Stimulated activated CD8-positive, alpha-beta memory T cell treated with anti-CD3 and anti-CD28 coated beads, Interleukin-2, amount 100 ng/mL, for 48 hours (primary cell): Measurements from ENCODE around the gene MMP24.
A peak's percentile ranks its signal among the peaks of the same experiment; 100 is the strongest.
"Not testable (repeated sequence)": the region's sequence is repeated elsewhere in the genome, so short reads cannot be mapped to it uniquely, and the experiment has no call there.

Source experiments
- DNase-seq, 2 donors: peaks; one replicate each; pipeline ENCODE4 v3.0.0-alpha.2; 2020; ENCODE audit warnings: low read depth in 2 of 2

Gene MMP24

GRCh38 chr20:35257175-35257909, 30.9 kb downstream of the MMP24 start:
- DNase-seq, result no peak

- DNase-seq, result no peak
Observed at GRCh38 chr20:35260426-35260825, 33.9 kb downstream of the MMP24 start.

GRCh38 chr20:35262321-35262720, 35.8 kb downstream of the MMP24 start:
- DNase-seq, result not testable (repeated sequence)

GRCh38 chr20:35262731-35263531, 36.4 kb downstream of the MMP24 start:
- not testable (repeated sequence) for DNase-seq

- DNase-seq, result no peak
Observed at GRCh38 chr20:35263532-35264341, 37.2 kb downstream of the MMP24 start.

GRCh38 chr20:35264755-35265154, 38.3 kb downstream of the MMP24 start:
- DNase-seq, result no peak

- DNase-seq, result no peak
Observed at GRCh38 chr20:35267092-35267491, 40.6 kb downstream of the MMP24 start.

- DNase-seq, result peak; percentile 20 to 42
Observed at GRCh38 chr20:35269055-35269781, 42.7 kb downstream of the MMP24 start.

GRCh38 chr20:35270021-35270902, 43.8 kb downstream of the MMP24 start:
- DNase-seq, result no peak

- no peak for DNase-seq
Observed at GRCh38 chr20:35271073-35271882, 44.8 kb downstream of the MMP24 start.

GRCh38 chr20:35271904-35272303, 45.4 kb downstream of the MMP24 start:
- DNase-seq, result no peak

- DNase-seq, result no peak
Observed at GRCh38 chr20:35273449-35274171, 47.1 kb downstream of the MMP24 start.

- DNase-seq, result no peak
Observed at GRCh38 chr20:35274172-35275092, 47.9 kb downstream of the MMP24 start.

GRCh38 chr20:35275741-35276251, 49.3 kb downstream of the MMP24 start:
- no peak for DNase-seq

GRCh38 chr20:35276408-35276807, 49.9 kb downstream of the MMP24 start:
- DNase-seq, result no peak

GRCh38 chr20:35277127-35277526, 50.6 kb downstream of the MMP24 start:
- DNase-seq, result no peak

GRCh38 chr20:35277531-35278395, 51.3 kb downstream of the MMP24 start, which contains the start of gene MMP24OS:
Gene MMP24OS, minus strand, starts transcription at chr20:35278122. Its CDS starts 193 bp downstream, at chr20:35277929.
- peak; percentile 87 to 89 for DNase-seq
